Skin of body (tissue), 2 donors: Measurements from ENCODE around the gene HTR4. TPM values are rescaled to one million over a fixed set of nuclear protein-coding genes. Genes with fewer than 3 reads are reported as not detected.

ENCODE experiments used
- DNase-seq: peaks from one replicate; lab custom pipeline; 2025; lab: John Stamatoyannopoulos, UW
- total RNA-seq: library from RNA; depleted of rRNA; stranded (reverse); fragments of >200 nt; gene quantifications from one replicate; pipeline ENCODE4 v1.2.3, GENCODE V29; 2014

HTR4 gene
- total RNA-seq, 1 donor from 2014 or later = not detected

- no peak for DNase-seq
Measured at GRCh38 chr5:148436029-148436428, 218.3 kb downstream of the HTR4 start.

- DNase-seq = no peak
Measured at GRCh38 chr5:148433826-148434225, 220.5 kb downstream of the HTR4 start.

Other genes starting within 250 kb of the HTR4 start
- 3.8 TPM for gene ADRB2, start 172.1 kb upstream of the HTR4 start, total RNA-seq